Measurements from ENCODE around the gene ARHGEF6. TPM values are rescaled to one million over a fixed set of nuclear protein-coding genes. Genes with fewer than 3 reads are reported as not detected.

The ARHGEF6 gene
- total and polyA plus RNA-seq, 4 donors: 1.6 to 9.2 (median 4.2) TPM

DNA sequence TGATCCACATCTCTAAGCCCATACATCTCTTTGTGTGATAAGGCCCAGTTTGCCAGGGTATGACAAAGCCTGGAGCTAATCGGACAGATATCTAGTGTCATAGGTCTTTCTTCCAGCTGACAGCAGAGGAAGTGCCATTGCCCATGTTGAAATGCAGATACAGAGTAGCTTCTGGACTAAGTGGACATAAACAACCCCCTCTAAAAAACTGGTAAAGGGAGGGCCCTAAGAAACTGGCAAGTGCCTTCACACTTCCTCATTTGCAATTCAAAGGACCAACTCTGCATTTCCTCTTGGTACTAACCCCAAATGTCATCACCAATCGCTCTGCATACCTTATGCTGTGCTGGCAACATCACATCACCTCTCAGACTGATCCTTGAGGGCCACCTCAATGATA lies 20.8 kb downstream of the ARHGEF6 start:
- Histone ChIP-seq H3K27ac (ENCODE audit: low read depth in 1 of 2, low read length in 2 of 2) (no peak overlapping the region), H3K4me1 (ENCODE audit: control insufficient read depth in 4 of 4, insufficient read depth in 4 of 4, low read length in 3 of 4) (no peaks in the 10 kb centered on the region), H3K9ac (ENCODE audit: low read depth in 1 of 2, low read length in 2 of 2) (no peak overlapping the region), H3K27me3 (ENCODE audit: control insufficient read depth in 4 of 4, insufficient read depth in 4 of 4, low read length in 3 of 4) (no peaks in the 10 kb centered on the region), H3K36me3 (ENCODE audit: control insufficient read depth in 4 of 4, insufficient read depth in 3 of 4, low read depth in 1 of 4, low read length in 3 of 4) (no peaks in the 10 kb centered on the region), H3K4me3 (ENCODE audit: low read depth in 1 of 3, low read length in 3 of 3) (no peak overlapping the region), H3K9me3 (ENCODE audit: control insufficient read depth in 4 of 4, low read length in 3 of 4) (peaks cover 0 to 2% (median 0%) of the 10 kb centered on the region in 4 donors)
- 63% methylated on average over 2 of the region's 2 CpGs for WGBS
- TF ChIP-seq FOXA2 (IDR thresholded peaks at IDR 0.05): no peak
- no peak for TF ChIP-seq ATF3 (IDR thresholded peaks at IDR 0.05)
- TF ChIP-seq SP1 (IDR thresholded peaks at IDR 0.05): no peak
- no peak for TF ChIP-seq GABPA (IDR thresholded peaks at IDR 0.05 in 1 of 2, conservative IDR thresholded peaks at IDR 0.05 in 1 of 2)
- TF ChIP-seq, protein P1, sequence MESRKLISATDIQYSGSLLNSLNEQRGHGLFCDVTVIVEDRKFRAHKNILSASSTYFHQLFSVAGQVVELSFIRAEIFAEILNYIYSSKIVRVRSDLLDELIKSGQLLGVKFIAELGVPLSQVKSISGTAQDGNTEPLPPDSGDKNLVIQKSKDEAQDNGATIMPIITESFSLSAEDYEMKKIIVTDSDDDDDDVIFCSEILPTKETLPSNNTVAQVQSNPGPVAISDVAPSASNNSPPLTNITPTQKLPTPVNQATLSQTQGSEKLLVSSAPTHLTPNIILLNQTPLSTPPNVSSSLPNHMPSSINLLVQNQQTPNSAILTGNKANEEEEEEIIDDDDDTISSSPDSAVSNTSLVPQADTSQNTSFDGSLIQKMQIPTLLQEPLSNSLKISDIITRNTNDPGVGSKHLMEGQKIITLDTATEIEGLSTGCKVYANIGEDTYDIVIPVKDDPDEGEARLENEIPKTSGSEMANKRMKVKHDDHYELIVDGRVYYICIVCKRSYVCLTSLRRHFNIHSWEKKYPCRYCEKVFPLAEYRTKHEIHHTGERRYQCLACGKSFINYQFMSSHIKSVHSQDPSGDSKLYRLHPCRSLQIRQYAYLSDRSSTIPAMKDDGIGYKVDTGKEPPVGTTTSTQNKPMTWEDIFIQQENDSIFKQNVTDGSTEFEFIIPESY (IDR thresholded peaks at IDR 0.05): no peak
- TF ChIP-seq NR2F2 (IDR thresholded peaks at IDR 0.05): no peak
- TF ChIP-seq, protein P2, sequence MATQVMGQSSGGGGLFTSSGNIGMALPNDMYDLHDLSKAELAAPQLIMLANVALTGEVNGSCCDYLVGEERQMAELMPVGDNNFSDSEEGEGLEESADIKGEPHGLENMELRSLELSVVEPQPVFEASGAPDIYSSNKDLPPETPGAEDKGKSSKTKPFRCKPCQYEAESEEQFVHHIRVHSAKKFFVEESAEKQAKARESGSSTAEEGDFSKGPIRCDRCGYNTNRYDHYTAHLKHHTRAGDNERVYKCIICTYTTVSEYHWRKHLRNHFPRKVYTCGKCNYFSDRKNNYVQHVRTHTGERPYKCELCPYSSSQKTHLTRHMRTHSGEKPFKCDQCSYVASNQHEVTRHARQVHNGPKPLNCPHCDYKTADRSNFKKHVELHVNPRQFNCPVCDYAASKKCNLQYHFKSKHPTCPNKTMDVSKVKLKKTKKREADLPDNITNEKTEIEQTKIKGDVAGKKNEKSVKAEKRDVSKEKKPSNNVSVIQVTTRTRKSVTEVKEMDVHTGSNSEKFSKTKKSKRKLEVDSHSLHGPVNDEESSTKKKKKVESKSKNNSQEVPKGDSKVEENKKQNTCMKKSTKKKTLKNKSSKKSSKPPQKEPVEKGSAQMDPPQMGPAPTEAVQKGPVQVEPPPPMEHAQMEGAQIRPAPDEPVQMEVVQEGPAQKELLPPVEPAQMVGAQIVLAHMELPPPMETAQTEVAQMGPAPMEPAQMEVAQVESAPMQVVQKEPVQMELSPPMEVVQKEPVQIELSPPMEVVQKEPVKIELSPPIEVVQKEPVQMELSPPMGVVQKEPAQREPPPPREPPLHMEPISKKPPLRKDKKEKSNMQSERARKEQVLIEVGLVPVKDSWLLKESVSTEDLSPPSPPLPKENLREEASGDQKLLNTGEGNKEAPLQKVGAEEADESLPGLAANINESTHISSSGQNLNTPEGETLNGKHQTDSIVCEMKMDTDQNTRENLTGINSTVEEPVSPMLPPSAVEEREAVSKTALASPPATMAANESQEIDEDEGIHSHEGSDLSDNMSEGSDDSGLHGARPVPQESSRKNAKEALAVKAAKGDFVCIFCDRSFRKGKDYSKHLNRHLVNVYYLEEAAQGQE (IDR thresholded peaks at IDR 0.05): no peak
- TF ChIP-seq HNF4A (conservative IDR thresholded peaks at IDR 0.05): no peak
- TF ChIP-seq MAX (IDR thresholded peaks at IDR 0.05): no peak
- no peak for TF ChIP-seq RAD21 (IDR thresholded peaks at IDR 0.05)
- TF ChIP-seq TAF1 (conservative IDR thresholded peaks at IDR 0.05): no peak
- TF ChIP-seq, protein P3, sequence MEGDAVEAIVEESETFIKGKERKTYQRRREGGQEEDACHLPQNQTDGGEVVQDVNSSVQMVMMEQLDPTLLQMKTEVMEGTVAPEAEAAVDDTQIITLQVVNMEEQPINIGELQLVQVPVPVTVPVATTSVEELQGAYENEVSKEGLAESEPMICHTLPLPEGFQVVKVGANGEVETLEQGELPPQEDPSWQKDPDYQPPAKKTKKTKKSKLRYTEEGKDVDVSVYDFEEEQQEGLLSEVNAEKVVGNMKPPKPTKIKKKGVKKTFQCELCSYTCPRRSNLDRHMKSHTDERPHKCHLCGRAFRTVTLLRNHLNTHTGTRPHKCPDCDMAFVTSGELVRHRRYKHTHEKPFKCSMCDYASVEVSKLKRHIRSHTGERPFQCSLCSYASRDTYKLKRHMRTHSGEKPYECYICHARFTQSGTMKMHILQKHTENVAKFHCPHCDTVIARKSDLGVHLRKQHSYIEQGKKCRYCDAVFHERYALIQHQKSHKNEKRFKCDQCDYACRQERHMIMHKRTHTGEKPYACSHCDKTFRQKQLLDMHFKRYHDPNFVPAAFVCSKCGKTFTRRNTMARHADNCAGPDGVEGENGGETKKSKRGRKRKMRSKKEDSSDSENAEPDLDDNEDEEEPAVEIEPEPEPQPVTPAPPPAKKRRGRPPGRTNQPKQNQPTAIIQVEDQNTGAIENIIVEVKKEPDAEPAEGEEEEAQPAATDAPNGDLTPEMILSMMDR (IDR thresholded peaks at IDR 0.05; ENCODE audit: low read depth, low read length, missing input control): no peak
- no peak for TF ChIP-seq RXRA (IDR thresholded peaks at IDR 0.05)
- no peak for TF ChIP-seq FOXA1 (IDR thresholded peaks at IDR 0.05)
- TF ChIP-seq JUND (IDR thresholded peaks at IDR 0.05): no peak
- TF ChIP-seq EGR1 (IDR thresholded peaks at IDR 0.05; ENCODE audit: low read depth in 2 of 2): no peak
- no peak for DNase-seq (ENCODE audit: low spot score)

DNA sequence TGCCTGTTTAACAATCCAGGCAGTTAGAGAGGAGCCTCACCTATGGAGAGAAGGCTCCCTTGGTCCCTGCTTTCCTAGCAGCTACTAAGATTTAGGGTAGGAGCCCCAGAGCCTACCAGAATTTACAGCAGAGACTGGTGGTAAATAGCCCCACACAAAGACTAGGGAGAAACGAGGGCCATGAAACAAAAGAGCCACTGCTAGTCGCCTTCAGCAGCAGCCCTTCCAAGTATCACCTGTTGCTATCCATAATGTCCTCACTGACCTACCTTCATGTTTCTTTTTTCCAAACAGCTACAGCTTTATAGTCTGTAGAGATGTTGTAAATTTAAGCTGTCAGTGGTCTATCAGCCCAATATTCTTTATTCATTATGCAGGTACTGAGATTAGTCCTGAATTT lies 25.3 kb downstream of the ARHGEF6 start:
- Histone ChIP-seq H3K4me3 (ENCODE audit: low read depth in 1 of 3, low read length in 3 of 3) (no peak overlapping the region), H3K4me1 (ENCODE audit: control insufficient read depth in 4 of 4, insufficient read depth in 4 of 4, low read length in 3 of 4) (no peaks in the 10 kb centered on the region), H3K9ac (ENCODE audit: low read depth in 1 of 2, low read length in 2 of 2) (no peak overlapping the region), H3K27ac (ENCODE audit: low read depth in 1 of 2, low read length in 2 of 2) (no peak overlapping the region), H3K27me3 (ENCODE audit: control insufficient read depth in 4 of 4, insufficient read depth in 4 of 4, low read length in 3 of 4) (no peaks in the 10 kb centered on the region), H3K9me3 (ENCODE audit: control insufficient read depth in 4 of 4, low read length in 3 of 4) (no peaks in the 10 kb centered on the region), H3K36me3 (ENCODE audit: control insufficient read depth in 4 of 4, insufficient read depth in 3 of 4, low read depth in 1 of 4, low read length in 3 of 4) (no peaks in the 10 kb centered on the region)
- no peak for TF ChIP-seq RAD21 (IDR thresholded peaks at IDR 0.05)
- TF ChIP-seq, protein P2 (IDR thresholded peaks at IDR 0.05): no peak
- no peak for TF ChIP-seq EGR1 (IDR thresholded peaks at IDR 0.05; ENCODE audit: low read depth in 2 of 2)
- TF ChIP-seq YY1 (IDR thresholded peaks at IDR 0.05): no peak
- TF ChIP-seq FOXA1 (IDR thresholded peaks at IDR 0.05): no peak
- no peak for TF ChIP-seq MAX (IDR thresholded peaks at IDR 0.05)
- TF ChIP-seq JUND (IDR thresholded peaks at IDR 0.05): no peak
- no peak for TF ChIP-seq FOXA2 (IDR thresholded peaks at IDR 0.05)
- TF ChIP-seq, protein P3 (IDR thresholded peaks at IDR 0.05; ENCODE audit: low read depth, low read length, missing input control): no peak
- no peak for DNase-seq (ENCODE audit: low spot score)
- 69% methylated on average over 2 of the region's 2 CpGs for whole genome bisulfite sequencing

All from liver (tissue), 9 donors.